Measurements from ENCODE around the gene IL34.

The IL34 gene

GRCh38 chr16:70663524-70664324 is 17.4 kb downstream of the IL34 start:
- TF ChIP-seq EZH2 (IDR thresholded peaks at IDR 0.05; ENCODE audit: borderline replicate concordance, low read length), result no peak
- H3K9me3 ChIP-seq (ENCODE audit: low read length), result no peaks in the 10 kb centered on the region
- no peak overlapping the region for H3K4me3 ChIP-seq (ENCODE audit: low read depth, low read length, poor library complexity, severe bottlenecking)
- no peaks in the 10 kb centered on the region for H3K36me3 ChIP-seq (ENCODE audit: insufficient read depth, low read length)
- no peaks in the 10 kb centered on the region for H3K9me2 ChIP-seq (ENCODE audit: low read depth, low read length)
- no peak overlapping the region for H3K4me2 ChIP-seq (ENCODE audit: low read length)
- H3K27me3 ChIP-seq (ENCODE audit: insufficient read depth, low read length), result peaks cover 5% of the 10 kb centered on the region; the same call in 1 of the 2 replicates
- H3K9ac ChIP-seq (ENCODE audit: low read length), result no peak overlapping the region
- no peaks in the 10 kb centered on the region for H3F3A ChIP-seq (ENCODE audit: insufficient read depth, low read length)
- H4K20me1 ChIP-seq (ENCODE audit: insufficient read depth, low read length), result no peaks in the 10 kb centered on the region
- no peaks in the 10 kb centered on the region for H3K79me2 ChIP-seq (ENCODE audit: insufficient read depth, low read length)
- H3K4me1 ChIP-seq (ENCODE audit: insufficient read depth, low read length, severe bottlenecking), result peaks cover 4% of the 10 kb centered on the region
- H2AFZ ChIP-seq (ENCODE audit: low read length), result no peak overlapping the region
- no peak overlapping the region for H3K27ac ChIP-seq (ENCODE audit: low read depth, low read length, poor library complexity, severe bottlenecking)

GRCh38 chr16:70664325-70665112 is 18.2 kb downstream of the IL34 start:
- no peaks in the 10 kb centered on the region for H3K36me3 ChIP-seq (ENCODE audit: insufficient read depth, low read length)
- no peak for TF ChIP-seq EZH2 (IDR thresholded peaks at IDR 0.05; ENCODE audit: borderline replicate concordance, low read length)
- no peak for TF ChIP-seq CTCF (IDR thresholded peaks at IDR 0.05; ENCODE audit: low read length)
- H3K4me2 ChIP-seq (ENCODE audit: low read length), result no peak overlapping the region
- H3K27me3 ChIP-seq (ENCODE audit: insufficient read depth, low read length), result peaks cover 5% of the 10 kb centered on the region; the same call in 1 of the 2 replicates
- no peak overlapping the region for H3K27ac ChIP-seq (ENCODE audit: low read depth, low read length, poor library complexity, severe bottlenecking)
- H3K9me3 ChIP-seq (ENCODE audit: low read length), result no peaks in the 10 kb centered on the region
- no peaks in the 10 kb centered on the region for H3F3A ChIP-seq (ENCODE audit: insufficient read depth, low read length)
- peaks cover 2% of the 10 kb centered on the region for H3K4me1 ChIP-seq (ENCODE audit: insufficient read depth, low read length, severe bottlenecking)
- H3K9ac ChIP-seq (ENCODE audit: low read length), result no peak overlapping the region
- no peaks in the 10 kb centered on the region for H3K79me2 ChIP-seq (ENCODE audit: insufficient read depth, low read length)
- H3K9me2 ChIP-seq (ENCODE audit: low read depth, low read length), result no peaks in the 10 kb centered on the region
- H4K20me1 ChIP-seq (ENCODE audit: insufficient read depth, low read length), result no peaks in the 10 kb centered on the region
- no peak overlapping the region for H3K4me3 ChIP-seq (ENCODE audit: low read depth, low read length, poor library complexity, severe bottlenecking)
- H2AFZ ChIP-seq (ENCODE audit: low read length), result no peak overlapping the region

- H4K20me1 ChIP-seq (ENCODE audit: insufficient read depth, low read length), result no peaks in the 10 kb centered on the region
- H3K27ac ChIP-seq (ENCODE audit: low read depth, low read length, poor library complexity, severe bottlenecking), result no peak overlapping the region
- H3K9me3 ChIP-seq (ENCODE audit: low read length), result no peaks in the 10 kb centered on the region
- no peak overlapping the region for H2AFZ ChIP-seq (ENCODE audit: low read length)
- H3K4me3 ChIP-seq (ENCODE audit: low read depth, low read length, poor library complexity, severe bottlenecking), result no peak overlapping the region
- no peaks in the 10 kb centered on the region for H3K79me2 ChIP-seq (ENCODE audit: insufficient read depth, low read length)
- TF ChIP-seq CTCF (IDR thresholded peaks at IDR 0.05; ENCODE audit: low read length) (no peak), EZH2 (IDR thresholded peaks at IDR 0.05; ENCODE audit: borderline replicate concordance, low read length) (no peak)
- H3K4me1 ChIP-seq (ENCODE audit: insufficient read depth, low read length, severe bottlenecking), result no peaks in the 10 kb centered on the region
- H3K9me2 ChIP-seq (ENCODE audit: low read depth, low read length), result no peaks in the 10 kb centered on the region
- H3K27me3 ChIP-seq (ENCODE audit: insufficient read depth, low read length), result peaks cover 5% of the 10 kb centered on the region; the same call in 1 of the 2 replicates
- H3F3A ChIP-seq (ENCODE audit: insufficient read depth, low read length), result no peaks in the 10 kb centered on the region
- no peaks in the 10 kb centered on the region for H3K36me3 ChIP-seq (ENCODE audit: insufficient read depth, low read length)
- no peak overlapping the region for H3K4me2 ChIP-seq (ENCODE audit: low read length)
- no peak overlapping the region for H3K9ac ChIP-seq (ENCODE audit: low read length)
Observed at GRCh38 chr16:70665113-70665694, 18.8 kb downstream of the IL34 start.

Data from OCI-LY1 (cell line).